CD4-positive, alpha-beta T cell treated with Interleukin-21 for 1 hour (primary cell): ENCODE results near the gene GGT7.
"Not testable (repeated sequence)": the region's sequence is repeated elsewhere in the genome, so short reads cannot be mapped to it uniquely, and the experiment has no call there.

Source experiments
- DNase-seq: peaks from one replicate; pipeline ENCODE4 v3.0.0-alpha.2; 2020

Gene GGT7

GRCh38 chr20:34834459-34834893, 38.2 kb downstream of the GGT7 start:
- DNase-seq = peak; percentile 57

- DNase-seq = no peak
Observed at GRCh38 chr20:34831936-34832335, 40.7 kb downstream of the GGT7 start.

- no peak for DNase-seq
Observed at GRCh38 chr20:34829191-34829590, 43.5 kb downstream of the GGT7 start.

- DNase-seq = peak; percentile 87
Observed at GRCh38 chr20:34825530-34826362, 46.9 kb downstream of the GGT7 start, which contains the start of gene NCOA6. NCOA6 (minus strand) TSS chr20:34825651; CDS start chr20:34782355, 43,296 bp downstream.

GRCh38 chr20:34824806-34825529, 47.7 kb downstream of the GGT7 start:
- peak; percentile 73 for DNase-seq

- peak; percentile 84 for DNase-seq
Observed at GRCh38 chr20:34824452-34824805, 48.2 kb downstream of the GGT7 start.

GRCh38 chr20:34824026-34824425, 48.6 kb downstream of the GGT7 start:
- no peak for DNase-seq

- DNase-seq = no peak
Observed at GRCh38 chr20:34820805-34821578, 51.7 kb downstream of the GGT7 start.

- no peak for DNase-seq
Observed at GRCh38 chr20:34817801-34818200, 54.9 kb downstream of the GGT7 start.

GRCh38 chr20:34817072-34817471, 55.6 kb downstream of the GGT7 start:
- no peak for DNase-seq

- no peak for DNase-seq
Observed at GRCh38 chr20:34815636-34816035, 57.0 kb downstream of the GGT7 start.

- no peak for DNase-seq
Observed at GRCh38 chr20:34808583-34808982, 64.1 kb downstream of the GGT7 start.

- not testable (repeated sequence) for DNase-seq
Observed at GRCh38 chr20:34807944-34808465, 64.7 kb downstream of the GGT7 start.

- DNase-seq = no peak
Observed at GRCh38 chr20:34806255-34806654, 66.4 kb downstream of the GGT7 start.

GRCh38 chr20:34798871-34799270, 73.8 kb downstream of the GGT7 start:
- no peak for DNase-seq

GRCh38 chr20:34798328-34798727, 74.3 kb downstream of the GGT7 start:
- no peak for DNase-seq

- no peak for DNase-seq
Observed at GRCh38 chr20:34797012-34797995, 75.4 kb downstream of the GGT7 start.
